GM12872 (cell line): ENCODE data around the gene JAKMIP2.

Experiments
- CTCF ChIP-seq: IDR thresholded peaks from 3 replicates; pipeline ENCODE4 v1.5.1; 2011; ENCODE audit warnings: low read depth, mild to moderate bottlenecking, low read length, moderate library complexity; ENCODE audit not compliant: insufficient read depth

The JAKMIP2 gene

GRCh38 chr5:147689426-147689825 is 93.1 kb downstream of the JAKMIP2 start:
- TF ChIP-seq CTCF, result no peak

GRCh38 chr5:147688656-147689356 is 93.7 kb downstream of the JAKMIP2 start:
- TF ChIP-seq CTCF, result no peak

GRCh38 chr5:147687118-147687517 is 95.4 kb downstream of the JAKMIP2 start:
- no peak for TF ChIP-seq CTCF

- no peak for TF ChIP-seq CTCF
Measured at GRCh38 chr5:147686421-147686820, 96.1 kb downstream of the JAKMIP2 start.

- TF ChIP-seq CTCF, result no peak
Measured at GRCh38 chr5:147685993-147686392, 96.5 kb downstream of the JAKMIP2 start.

- no peak for TF ChIP-seq CTCF
Measured at GRCh38 chr5:147675168-147675567, 107.4 kb downstream of the JAKMIP2 start.

GRCh38 chr5:147674411-147674810 is 108.1 kb downstream of the JAKMIP2 start:
- TF ChIP-seq CTCF, result no peak

- TF ChIP-seq CTCF, result no peak
Measured at GRCh38 chr5:147673791-147674190, 108.7 kb downstream of the JAKMIP2 start.
